Measurements from ENCODE around the gene TMEM138.

The TMEM138 gene

GRCh38 chr11:61327669-61328071 lies 34.5 kb upstream of the TMEM138 start:
- H4K20me1 ChIP-seq (ENCODE audit: insufficient read depth, low read length, poor library complexity, severe bottlenecking): peaks cover 66% of the 10 kb centered on the region
- H3K9me2 ChIP-seq (replicated peaks; ENCODE audit: low read depth, low read length): no peaks in the 10 kb centered on the region
- H3K4me1 ChIP-seq (ENCODE audit: insufficient read depth, low read length, poor library complexity, severe bottlenecking): peaks cover 40% of the 10 kb centered on the region
- H3K79me2 ChIP-seq (ENCODE audit: insufficient read depth, low read length): peaks cover 76% of the 10 kb centered on the region
- TF ChIP-seq CTCF (conservative IDR thresholded peaks at IDR 0.05; ENCODE audit: low read length): no peak
- peaks cover 63% of the 10 kb centered on the region; the same call in 1 of the 2 replicates for H3K36me3 ChIP-seq (ENCODE audit: insufficient read depth, low read length)
- no peaks in the 10 kb centered on the region for H3F3A ChIP-seq (ENCODE audit: low read depth)
- H3K9ac ChIP-seq (ENCODE audit: low read depth, low read length, poor library complexity, severe bottlenecking): peak overlapping the region; percentile 45
- peak overlapping the region; percentile 53 for H3K4me2 ChIP-seq (ENCODE audit: low read depth, low read length, poor library complexity, severe bottlenecking)
- peaks cover 4% of the 10 kb centered on the region for H3K27me3 ChIP-seq (ENCODE audit: insufficient read depth, low read length, poor library complexity, severe bottlenecking)
- no peaks in the 10 kb centered on the region for H3K9me3 ChIP-seq (ENCODE audit: insufficient read depth, low read depth, low read length)
- H2AFZ ChIP-seq (ENCODE audit: low read length): no peak overlapping the region
- peak overlapping the region; percentile 40 for H3K4me3 ChIP-seq (ENCODE audit: low read length, poor library complexity, severe bottlenecking)

GRCh38 chr11:61328351-61328750 lies 33.8 kb upstream of the TMEM138 start:
- Histone ChIP-seq H3K79me2 (ENCODE audit: insufficient read depth, low read length) (peaks cover 82% of the 10 kb centered on the region), H3K9ac (ENCODE audit: low read depth, low read length, poor library complexity, severe bottlenecking) (peak overlapping the region; percentile 45), H3K4me2 (ENCODE audit: low read depth, low read length, poor library complexity, severe bottlenecking) (peak overlapping the region; percentile 53), H3K4me3 (ENCODE audit: low read length, poor library complexity, severe bottlenecking) (peak overlapping the region; percentile 40), H3K27me3 (ENCODE audit: insufficient read depth, low read length, poor library complexity, severe bottlenecking) (peaks cover 5% of the 10 kb centered on the region), H2AFZ (ENCODE audit: low read length) (no peak overlapping the region), H3K9me3 (ENCODE audit: insufficient read depth, low read depth, low read length) (no peaks in the 10 kb centered on the region), H3K36me3 (ENCODE audit: insufficient read depth, low read length) (peaks cover 57% of the 10 kb centered on the region; the same call in 1 of the 2 replicates), H3K4me1 (ENCODE audit: insufficient read depth, low read length, poor library complexity, severe bottlenecking) (peaks cover 40% of the 10 kb centered on the region), H4K20me1 (ENCODE audit: insufficient read depth, low read length, poor library complexity, severe bottlenecking) (peaks cover 67% of the 10 kb centered on the region), H3F3A (ENCODE audit: low read depth) (no peaks in the 10 kb centered on the region), H3K9me2 (replicated peaks; ENCODE audit: low read depth, low read length) (no peaks in the 10 kb centered on the region)
- no peak for TF ChIP-seq CTCF (conservative IDR thresholded peaks at IDR 0.05; ENCODE audit: low read length)
- no peak for TF ChIP-seq EZH2phosphoT487 (IDR thresholded peaks at IDR 0.05; ENCODE audit: borderline replicate concordance)

GRCh38 chr11:61329871-61330270 lies 32.3 kb upstream of the TMEM138 start:
- Histone ChIP-seq H3K27me3 (ENCODE audit: insufficient read depth, low read length, poor library complexity, severe bottlenecking) (peaks cover 5% of the 10 kb centered on the region), H3K4me1 (ENCODE audit: insufficient read depth, low read length, poor library complexity, severe bottlenecking) (peaks cover 55% of the 10 kb centered on the region), H3K9me2 (replicated peaks; ENCODE audit: low read depth, low read length) (no peaks in the 10 kb centered on the region), H3K4me3 (ENCODE audit: low read length, poor library complexity, severe bottlenecking) (peak overlapping the region; percentile 41), H3K9ac (ENCODE audit: low read depth, low read length, poor library complexity, severe bottlenecking) (peak overlapping the region; percentile 97), H3K36me3 (ENCODE audit: insufficient read depth, low read length) (peaks cover 44% of the 10 kb centered on the region; the same call in 1 of the 2 replicates), H3K79me2 (ENCODE audit: insufficient read depth, low read length) (peaks cover 97% of the 10 kb centered on the region), H3K9me3 (ENCODE audit: insufficient read depth, low read depth, low read length) (no peaks in the 10 kb centered on the region), H4K20me1 (ENCODE audit: insufficient read depth, low read length, poor library complexity, severe bottlenecking) (peaks cover 67% of the 10 kb centered on the region), H3F3A (ENCODE audit: low read depth) (no peaks in the 10 kb centered on the region), H2AFZ (ENCODE audit: low read length) (no peak overlapping the region), H3K4me2 (ENCODE audit: low read depth, low read length, poor library complexity, severe bottlenecking) (peak overlapping the region; percentile 97)
- TF ChIP-seq EZH2phosphoT487 (IDR thresholded peaks at IDR 0.05; ENCODE audit: borderline replicate concordance) (no peak), CTCF (conservative IDR thresholded peaks at IDR 0.05; ENCODE audit: low read length) (no peak)

All from Loucy (cell line).